ENCODE data around the gene MYLK3.

The MYLK3 gene

DNA sequence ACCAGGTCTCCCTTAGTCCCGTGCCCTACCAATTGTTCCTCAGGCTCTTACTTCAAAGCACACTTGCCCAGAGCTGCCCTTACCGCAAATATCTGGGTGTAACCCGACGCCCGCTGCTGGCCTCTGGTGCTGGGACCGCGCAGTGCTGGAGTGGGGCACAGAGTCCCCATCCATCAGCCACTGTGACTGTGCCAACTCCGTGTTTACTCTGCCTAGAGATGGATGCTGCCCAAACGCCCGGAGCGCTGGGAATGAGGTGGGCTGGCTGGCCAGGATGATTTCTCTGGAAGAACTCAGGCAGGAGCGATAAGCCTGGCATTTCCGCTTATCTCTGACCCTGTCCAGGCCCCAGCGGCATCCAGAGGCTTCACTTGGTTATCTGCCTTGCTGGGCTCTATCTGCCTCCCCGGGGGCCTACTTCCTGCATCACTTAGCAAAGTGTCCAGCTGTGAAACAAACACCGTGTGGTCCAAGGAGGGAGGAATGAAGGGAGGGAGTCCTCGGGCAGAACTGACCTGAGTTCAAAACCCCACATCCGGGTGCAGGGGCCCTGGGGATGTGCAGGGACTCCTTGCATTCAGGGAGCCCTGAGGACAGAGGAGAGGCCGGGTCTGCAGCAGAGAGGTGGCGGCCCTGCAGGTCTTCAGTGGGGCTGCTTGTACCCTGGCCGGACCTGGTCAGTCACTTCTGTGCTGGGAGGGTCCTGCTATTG is 9.4 kb upstream of the MYLK3 start:
- DNase-seq (ENCODE audit: low read depth), result no peak

DNA sequence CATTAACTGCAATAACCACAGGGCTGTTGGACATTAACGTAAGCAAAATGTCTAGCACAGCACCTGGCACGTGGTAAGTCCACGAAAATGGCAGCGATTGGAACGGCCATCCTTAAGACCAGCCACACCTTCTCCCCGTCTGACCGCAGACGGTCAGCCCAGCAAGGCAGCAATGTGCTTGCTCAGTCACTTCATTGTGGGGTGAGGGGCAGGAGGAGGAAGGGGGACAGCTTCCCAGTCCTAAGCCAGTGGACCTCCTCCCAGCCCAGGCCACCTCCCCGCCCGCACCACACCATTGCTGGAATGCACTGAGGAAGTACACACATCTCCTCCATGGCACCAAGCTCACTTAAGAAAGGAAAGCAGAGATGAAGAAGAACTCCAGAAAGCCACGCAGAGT is 8.6 kb upstream of the MYLK3 start:
- DNase-seq (ENCODE audit: low read depth), result no peak

DNA sequence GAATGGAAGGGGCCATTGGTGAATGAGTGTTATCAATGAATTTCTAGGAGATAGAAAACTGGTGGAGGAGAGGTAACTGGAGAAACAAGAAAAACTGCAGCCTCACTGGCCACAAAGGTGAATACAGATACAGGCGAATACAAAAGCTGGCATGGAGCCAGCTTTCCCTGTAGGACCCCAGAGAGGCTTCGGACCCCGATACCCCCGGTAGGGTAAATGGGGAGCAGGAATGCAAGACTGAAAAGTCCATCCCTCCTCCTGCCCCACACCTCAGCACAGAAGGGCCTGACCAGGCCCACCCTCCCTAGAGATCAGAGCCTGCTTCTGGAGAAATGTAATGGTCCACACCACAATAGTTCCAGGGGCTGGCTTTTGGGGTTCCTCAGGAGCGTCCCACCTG is 4.9 kb upstream of the MYLK3 start:
- no peak for DNase-seq (ENCODE audit: low read depth)

DNA sequence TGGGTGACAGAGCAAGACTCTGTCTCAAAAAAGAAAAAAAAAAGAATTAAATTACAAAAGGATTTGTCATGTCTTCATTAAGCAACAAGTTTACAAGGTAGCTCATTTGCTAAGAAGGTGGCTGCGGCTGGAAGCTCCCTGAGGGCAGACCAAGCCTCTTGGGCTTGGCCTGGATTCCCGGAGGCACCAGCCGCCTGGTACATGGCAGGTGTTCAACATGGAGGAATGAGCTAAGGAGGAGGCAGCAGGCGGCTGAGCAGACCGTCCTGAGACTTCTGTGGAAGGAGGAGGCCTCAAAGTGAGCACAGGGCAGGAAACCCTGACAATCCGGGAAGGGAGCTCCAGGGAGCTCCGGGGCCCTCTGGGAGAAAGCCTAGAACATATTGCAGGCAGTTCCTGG is 3.2 kb upstream of the MYLK3 start:
- no peak for DNase-seq (ENCODE audit: low read depth)

DNA sequence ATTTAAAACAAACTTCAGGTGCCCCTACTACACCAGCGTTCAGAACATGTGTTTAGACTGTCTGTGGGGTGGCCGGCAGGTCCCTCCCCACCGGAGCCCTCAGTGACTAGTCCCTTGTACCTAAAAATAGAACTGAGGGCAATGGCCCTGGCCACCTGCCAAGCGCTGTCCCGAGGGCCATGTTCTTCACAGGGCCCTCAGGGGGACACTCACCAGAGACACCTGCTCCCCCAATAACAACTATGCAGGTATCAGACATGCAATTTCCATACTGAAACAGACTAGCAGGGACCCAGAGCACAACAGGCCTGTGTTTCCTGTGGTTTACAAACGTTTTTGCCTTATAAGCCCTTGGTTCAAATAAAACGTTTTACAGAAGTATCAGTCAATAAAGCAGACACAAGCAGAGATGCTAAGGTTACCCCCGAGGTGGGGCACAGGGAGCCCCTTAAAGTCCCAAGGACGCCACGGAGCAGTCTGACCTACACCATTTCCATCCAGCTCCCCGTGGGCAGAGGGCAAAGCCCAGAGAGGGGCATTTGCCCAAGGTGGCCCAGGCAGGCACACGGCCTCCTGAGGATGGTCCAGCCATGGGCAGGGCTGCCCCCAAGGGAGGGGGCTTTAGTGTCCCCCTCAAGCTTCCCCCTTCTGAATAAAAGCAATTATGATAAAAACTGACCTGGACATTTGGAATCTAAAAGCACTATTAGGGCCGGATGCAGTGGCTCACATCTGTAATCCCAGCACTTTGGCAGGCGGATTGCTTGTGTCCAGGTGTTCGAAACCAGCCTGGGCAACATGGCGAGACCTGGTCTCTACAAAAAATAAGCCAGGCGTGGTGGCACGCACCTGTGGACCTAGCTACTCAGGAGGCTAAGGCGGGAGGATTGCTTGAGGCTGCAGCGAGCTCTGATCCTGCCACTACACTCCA is 896 bp upstream of the MYLK3 start:
- no peak for DNase-seq (ENCODE audit: low read depth)

DNA sequence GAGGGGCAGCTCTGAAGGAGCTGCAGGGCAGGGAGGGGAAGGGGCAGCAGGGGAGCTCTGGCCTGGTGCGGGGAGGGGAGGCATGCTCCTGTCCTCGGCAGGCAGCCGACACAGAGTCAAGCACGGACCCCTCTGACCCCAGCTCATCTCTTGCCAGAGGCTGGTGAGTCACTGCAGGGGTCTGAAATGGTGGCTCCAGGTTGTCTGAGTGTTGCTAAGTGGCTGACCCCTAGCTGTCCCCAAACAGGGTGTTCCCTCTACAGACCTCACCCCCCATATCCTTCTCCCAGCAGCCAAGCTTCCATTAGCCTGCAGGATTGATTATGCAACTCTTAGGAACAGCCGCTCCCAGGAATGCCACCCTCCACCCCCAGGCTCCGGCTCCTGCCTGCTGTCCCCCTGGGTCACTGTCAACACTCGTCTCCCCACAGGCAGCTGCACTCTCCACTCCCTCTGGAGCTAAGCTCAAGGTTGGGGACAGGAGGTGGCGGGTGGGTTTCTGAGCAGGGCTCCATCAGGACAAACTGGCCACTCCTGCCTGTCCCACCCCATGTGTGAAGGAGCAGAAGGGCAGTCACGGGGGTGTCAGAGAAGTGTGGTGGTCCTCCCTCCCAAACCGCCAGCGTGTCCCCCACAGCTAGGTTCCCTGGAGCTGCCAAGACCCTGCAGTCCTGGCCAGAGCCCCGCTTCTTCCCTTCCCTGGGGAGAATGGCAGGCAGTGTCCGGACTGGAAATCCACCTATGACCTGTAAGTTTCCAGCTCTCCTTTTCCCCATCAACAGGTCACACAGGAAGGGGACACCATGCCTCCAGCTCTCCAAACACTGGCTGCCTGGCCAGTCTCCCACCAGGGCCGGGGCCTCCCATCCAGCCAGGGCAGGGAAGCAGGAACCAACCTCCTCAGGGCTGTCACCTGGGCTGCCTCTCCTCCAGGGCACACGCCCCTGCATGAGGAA is 1.0 kb downstream of the MYLK3 start:
- DNase-seq (ENCODE audit: low read depth), result no peak

DNA sequence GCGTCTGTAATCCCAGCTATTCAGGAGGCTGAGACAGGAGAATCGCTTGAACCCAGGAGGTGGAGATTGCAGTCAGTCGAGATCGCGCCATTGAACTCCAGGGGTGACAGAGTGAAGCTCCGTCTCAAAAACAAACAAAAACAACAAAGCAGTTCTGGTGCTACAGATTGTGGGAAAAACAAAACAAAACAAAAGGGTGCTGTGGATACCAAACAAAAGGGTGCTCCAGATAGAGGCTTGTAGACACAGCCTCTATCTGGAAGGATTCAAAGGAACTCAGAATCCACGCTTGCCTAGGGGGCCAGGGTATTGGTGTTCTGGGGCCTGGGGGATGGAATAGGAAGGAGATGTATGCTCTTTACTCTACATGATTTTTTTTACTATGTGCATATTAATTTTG is 2.5 kb downstream of the MYLK3 start:
- no peak for DNase-seq (ENCODE audit: low read depth)

DNA sequence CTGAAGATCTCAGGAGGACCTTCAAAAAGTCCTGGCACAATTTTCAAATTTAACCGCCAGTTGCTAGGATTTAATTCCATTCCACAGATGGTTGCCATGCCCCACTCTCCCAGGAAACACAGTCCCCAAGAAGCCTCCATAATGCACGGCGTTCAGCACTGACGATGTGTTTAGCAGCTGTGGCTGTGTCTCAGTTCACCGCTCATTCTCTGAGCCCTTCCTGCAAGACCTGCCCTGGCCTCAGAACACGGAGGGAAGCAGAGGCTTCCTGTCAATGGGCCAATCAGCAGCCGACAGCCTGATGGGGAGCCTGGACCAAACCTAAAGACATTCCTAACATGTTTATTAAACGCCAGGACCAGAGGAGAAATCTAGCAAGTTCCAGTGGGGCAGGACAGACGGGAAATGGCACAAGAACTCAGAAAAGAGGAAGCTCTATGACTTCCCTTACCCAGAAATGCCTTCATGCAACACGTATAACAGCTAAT is 4.9 kb downstream of the MYLK3 start:
- DNase-seq (ENCODE audit: low read depth), result no peak

DNA sequence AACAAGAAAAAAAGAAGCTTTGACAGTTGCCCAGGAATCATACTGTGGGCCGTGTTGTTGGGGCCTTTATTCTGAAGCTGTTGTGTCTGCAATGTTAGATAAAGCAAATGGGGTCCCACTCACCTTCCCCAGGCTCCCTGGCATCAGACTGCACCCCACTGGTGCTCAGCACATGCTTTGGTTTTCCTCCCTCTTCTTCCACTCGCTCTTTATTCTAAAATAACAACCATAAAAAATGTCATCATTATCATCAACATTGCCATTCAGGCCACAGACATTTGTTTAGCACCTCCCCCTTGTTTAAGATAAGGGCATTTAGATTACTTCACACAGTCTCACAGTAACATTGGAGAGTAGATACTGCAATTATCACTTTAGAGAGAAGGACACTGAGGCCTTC is 8.2 kb downstream of the MYLK3 start:
- DNase-seq (ENCODE audit: low read depth), result no peak

DNA sequence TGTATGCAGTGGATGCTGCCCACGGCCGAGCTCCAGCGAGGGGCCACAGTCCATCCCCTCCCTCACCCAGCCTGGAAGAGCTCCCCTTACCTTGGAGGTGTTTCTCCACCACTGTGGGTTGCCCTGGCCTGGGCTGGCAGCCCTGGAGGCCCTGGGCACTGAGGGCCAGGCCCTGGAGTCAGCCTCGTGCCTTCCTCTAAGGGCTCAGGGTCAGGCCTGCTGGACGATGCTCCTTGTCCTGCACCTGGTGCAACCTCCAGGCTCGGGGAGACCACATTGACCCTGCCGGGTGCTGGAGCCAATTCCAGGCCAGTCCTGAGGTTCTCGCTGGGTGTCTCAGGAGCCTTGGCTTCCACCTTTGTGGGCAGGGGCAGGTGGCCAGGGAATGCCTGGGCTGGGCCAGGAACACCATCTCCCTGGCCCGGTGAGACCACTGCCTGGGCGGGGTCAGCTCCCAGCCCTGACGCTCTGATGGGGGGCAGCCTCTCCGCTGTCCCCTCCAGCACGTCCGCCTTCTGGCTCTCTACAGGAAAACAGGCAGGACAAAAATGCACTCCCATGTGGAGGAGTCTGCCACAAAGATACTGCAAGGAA is 10.4 kb downstream of the MYLK3 start:
- DNase-seq (ENCODE audit: low read depth), result no peak

DNA sequence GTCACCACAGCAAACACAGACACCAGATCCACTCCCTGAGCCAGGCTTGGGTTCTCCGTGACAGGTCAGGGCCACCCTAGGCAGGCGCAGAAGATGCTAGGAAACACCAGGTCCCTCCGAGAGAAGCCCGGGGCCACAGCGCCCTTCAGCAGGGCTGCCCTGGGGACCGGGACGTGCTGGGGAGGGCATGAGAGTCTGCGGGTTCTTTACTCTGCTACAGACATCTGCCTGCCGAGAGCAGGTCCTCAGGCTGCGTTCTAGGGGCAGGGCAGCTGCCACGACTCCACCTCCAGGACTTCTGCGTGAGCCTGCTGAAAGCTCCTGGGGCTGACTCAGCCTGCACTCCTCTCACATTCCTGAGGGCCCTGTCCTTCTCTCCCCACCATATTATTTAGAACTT is 11.4 kb downstream of the MYLK3 start:
- no peak for DNase-seq (ENCODE audit: low read depth)

DNA sequence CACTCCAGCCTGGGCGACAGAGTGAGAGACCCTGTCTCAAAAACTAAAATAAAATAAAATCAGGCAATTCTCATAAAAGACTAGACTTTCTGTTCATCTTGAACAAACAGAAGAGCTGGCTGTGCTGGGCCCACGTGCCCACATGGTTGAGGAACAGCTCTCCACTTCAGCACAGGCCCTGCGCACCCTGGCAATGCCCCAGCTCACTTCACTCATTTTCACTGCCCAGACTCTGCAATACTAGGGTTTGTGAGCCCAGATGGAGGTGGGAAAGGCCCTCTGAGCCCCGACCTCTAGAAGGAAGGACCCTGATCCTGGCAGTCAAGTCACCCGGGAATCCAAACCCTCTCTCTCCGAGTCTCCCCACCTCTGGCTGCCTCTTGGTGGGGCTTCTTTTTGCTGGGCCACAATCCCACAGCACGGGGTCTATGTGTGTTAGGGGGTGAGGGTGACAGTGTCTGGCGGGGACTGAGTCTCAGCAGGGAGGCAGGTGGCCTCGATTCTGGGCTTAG is 14.8 kb downstream of the MYLK3 start:
- DNase-seq (ENCODE audit: low read depth), result no peak

DNA sequence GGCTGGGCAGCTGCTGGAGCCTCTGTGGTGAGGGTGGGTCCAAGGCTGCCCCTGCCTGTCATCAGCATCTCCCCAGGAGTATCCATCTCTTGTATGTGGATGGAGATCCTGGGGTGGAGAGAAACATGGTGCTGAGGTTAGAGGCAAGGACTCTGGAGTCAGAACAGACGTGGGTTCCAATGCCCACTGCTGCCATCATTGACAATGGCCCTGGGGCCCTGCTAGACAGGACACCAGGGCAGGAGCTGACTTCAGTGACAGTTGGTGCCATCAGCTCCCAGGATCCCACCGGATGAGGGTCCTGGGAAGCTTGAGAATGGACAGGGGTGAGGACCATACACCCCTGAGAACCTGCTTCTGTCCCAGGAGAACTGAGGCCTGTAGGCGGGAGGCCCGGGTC is 15.6 kb downstream of the MYLK3 start:
- DNase-seq (ENCODE audit: low read depth), result no peak

DNA sequence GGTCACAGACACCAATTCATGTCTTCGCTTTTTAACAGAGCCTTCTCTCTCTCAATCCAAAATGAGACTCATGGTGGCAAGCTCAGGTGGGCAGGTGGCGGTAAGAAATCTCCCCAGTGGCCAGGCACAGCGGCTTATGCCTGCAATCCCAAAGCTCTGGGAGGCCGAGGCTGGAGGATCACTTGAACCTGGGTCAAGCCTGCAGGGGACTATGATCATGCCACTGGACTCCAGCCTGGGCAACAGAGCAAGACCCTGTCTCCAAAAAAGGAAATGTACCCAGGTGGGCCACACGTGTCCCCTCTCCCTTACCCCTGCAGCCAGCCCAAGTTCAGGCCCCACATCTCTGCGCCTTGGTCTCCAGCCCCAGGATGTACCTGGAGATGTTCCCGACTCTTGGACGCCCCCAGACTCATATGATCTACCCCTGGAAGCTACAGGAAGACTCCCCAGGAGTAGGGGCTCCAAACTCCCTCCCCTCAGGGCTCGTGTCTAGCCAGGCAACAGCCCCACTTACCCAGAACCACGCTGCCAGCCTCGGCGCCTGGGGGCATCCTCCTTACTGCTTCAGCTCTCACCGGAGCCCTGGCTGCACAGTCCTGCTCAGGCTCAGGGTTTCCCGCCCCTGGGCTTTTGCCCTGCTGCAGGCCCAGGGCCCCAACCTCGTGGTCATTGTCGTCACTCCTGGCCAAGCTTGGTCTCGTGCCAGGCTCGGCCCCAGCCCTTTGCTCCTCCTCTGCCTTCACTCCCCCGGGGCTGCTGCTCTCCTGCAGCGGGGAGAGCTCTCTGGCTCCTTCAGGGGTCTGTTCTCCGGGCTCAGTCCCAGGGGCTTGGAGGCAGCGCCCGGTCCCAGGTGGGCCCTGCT is 16.2 kb downstream of the MYLK3 start:
- no peak for DNase-seq (ENCODE audit: low read depth)

DNA sequence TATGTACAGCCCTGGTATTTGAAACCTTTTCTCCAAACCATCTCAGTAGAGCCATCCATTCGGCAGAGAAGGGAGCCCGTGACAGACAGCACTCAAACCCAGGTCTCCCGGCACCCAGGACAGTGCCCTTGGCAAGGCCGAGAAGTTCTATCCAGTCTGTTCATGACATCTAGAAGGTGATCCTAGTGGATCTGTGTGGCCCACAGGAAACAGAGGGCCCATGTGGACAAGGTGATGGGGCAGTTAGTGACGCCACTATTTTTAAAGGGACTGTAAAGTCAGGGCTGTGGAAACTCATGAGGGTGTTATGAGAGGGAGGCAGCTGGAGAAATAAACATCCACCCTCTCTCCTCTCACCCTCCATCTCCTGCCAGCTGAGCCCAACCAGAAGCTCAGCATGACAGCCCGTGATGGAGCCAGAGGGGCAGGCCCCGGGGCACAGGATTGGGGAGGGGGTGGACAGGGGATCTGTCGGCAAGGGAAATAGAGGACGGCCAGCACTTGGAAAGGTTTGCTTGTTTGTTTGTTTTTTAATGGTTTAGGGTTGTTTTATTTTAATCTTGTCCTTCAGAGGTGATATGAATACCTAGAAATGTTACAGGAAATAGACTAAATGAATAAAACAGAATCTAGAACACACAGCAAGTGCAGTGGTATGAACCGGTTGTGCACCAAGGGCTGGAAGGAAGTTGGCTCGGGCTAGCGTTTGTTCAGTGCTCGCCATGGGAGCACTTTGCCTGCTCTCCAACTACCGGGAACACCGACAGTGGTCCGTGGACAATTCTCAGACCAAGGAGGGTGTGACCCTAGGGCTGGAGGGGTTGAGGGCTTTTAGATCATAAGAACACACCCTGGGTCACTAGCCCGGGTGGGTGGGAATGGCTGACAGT is 17.1 kb downstream of the MYLK3 start:
- DNase-seq (ENCODE audit: low read depth), result no peak

DNA sequence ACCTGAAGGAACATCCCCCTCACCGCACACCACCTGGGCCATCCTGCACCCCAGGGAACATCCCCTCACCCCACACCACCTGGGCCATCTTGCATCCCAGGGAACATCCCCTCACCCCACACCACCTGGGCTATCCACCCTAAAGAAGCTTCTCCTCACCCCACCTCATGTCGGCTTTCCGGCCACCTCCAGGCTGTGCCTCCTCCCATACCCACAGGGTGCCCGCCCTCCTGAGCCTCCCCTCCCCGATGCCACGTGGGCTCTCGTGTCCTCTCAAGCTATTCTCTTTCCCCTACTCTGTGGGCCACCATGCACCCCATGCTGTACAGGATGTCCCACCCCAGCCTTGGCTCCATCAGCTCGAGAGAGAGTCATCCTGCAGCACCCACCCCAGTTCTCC is 18.0 kb downstream of the MYLK3 start:
- no peak for DNase-seq (ENCODE audit: low read depth)

DNA sequence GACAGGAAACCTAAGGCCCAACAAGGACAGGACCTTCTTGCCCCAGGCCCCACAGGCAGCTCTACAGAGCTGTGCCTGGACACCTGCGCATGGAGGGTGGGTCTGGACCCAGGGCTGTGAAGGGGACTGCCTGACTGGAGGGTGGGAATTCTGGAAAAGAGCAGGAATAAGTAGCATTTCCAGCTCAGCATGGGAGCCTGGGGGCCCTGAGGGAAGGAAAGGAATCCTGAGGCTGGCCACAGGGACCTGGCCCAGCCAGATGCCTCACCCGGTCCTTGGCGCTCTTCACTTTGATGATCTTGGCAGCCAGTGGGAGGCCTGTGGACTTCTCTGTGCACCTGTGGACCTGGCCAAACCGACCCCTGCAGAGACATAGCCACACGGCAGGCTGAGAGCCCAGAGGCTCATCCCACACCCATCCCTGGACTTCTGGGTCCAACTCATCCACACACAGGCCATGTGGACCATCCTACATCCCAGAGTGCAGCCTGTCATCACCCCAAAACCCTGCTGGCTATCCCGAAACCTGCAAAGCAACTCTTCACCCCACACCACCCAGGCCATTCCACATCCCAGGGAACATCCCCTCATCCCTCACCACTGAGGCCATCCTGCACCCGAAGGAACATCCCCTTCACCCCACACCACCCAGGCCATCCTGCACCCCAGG is 18.7 kb downstream of the MYLK3 start:
- DNase-seq (ENCODE audit: low read depth), result no peak

DNA sequence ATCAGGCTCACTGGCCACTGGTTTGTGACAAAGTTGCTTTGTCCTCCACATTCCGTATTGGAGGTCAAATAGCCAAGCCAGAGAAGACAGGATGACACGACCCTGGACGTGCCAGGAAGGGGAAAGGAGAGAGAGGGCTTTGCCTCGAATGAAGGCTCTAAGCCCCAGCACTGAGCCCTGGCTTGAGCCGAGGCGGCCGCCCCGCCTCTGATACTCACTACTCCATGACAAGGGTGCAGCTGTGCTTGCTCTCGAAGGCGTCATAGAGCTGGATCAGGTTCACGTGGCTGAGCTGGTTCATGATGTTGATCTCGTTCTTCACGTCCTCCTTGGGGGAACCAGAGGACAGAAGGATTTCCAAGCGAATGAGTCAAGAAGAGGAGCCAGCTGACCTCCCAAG is 19.3 kb downstream of the MYLK3 start:
- DNase-seq (ENCODE audit: low read depth), result no peak

DNA sequence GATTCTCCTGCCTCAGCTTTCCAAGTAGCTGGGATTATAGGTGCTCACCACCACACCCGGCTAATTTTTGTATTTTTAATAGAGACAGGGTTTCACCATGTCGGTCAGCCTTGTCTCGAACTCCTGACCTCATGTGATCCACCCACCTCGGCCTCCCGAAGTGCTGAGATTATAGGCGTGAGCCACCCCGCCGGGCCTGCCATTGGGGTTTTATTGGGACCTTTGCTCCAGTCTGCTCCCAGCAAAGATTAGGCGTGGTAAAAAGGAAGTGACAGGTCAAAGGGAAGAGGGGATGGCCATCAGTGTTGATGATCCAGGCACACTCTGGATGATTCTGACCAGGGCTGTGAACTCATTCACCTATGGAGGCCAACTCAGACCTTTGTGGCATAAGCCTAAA is 20.5 kb downstream of the MYLK3 start:
- no peak for DNase-seq (ENCODE audit: low read depth)

All from fibroblast of gingiva (primary cell).